GM12864 (cell line): ENCODE data around the gene TTC39C.

Experiments
- DNase-seq: peaks from one replicate; pipeline ENCODE4 v3.0.0-alpha.2; 2011; ENCODE audit warnings: low read depth
- H3K4me3 ChIP-seq: 2 replicates; pipeline ENCODE4 v1.5.1; 2011; ENCODE audit warnings: mild to moderate bottlenecking, low read depth, low read length, control low read depth
- TF ChIP-seq, protein P1 (sequence below): IDR thresholded peaks from 2 replicates; pipeline ENCODE4 v1.5.1; 2011; ENCODE audit warnings: low read depth, mild to moderate bottlenecking, moderate library complexity, low read length, control low read depth, inconsistent platforms; ENCODE audit errors: missing control alignments

TTC39C gene

DNA sequence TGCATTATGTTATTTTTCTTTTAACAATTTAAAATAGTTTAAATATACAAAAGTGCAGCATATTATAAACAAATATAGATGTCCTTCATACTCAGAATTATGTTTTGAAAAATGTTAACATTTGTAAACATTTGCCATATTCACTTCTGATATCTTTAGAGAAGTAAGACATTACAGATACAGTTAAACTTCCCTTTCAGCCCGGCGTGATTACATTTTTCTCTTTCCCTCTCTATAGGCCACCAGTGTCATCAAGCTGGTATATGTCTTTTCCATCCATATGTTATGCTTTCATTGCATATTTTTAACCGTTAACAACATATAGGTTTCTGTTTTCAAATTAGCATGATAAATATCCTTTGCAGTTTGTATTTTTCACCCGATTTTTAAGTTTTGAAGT, 27.1 kb downstream of the TTC39C start:
- TF ChIP-seq, protein P1, sequence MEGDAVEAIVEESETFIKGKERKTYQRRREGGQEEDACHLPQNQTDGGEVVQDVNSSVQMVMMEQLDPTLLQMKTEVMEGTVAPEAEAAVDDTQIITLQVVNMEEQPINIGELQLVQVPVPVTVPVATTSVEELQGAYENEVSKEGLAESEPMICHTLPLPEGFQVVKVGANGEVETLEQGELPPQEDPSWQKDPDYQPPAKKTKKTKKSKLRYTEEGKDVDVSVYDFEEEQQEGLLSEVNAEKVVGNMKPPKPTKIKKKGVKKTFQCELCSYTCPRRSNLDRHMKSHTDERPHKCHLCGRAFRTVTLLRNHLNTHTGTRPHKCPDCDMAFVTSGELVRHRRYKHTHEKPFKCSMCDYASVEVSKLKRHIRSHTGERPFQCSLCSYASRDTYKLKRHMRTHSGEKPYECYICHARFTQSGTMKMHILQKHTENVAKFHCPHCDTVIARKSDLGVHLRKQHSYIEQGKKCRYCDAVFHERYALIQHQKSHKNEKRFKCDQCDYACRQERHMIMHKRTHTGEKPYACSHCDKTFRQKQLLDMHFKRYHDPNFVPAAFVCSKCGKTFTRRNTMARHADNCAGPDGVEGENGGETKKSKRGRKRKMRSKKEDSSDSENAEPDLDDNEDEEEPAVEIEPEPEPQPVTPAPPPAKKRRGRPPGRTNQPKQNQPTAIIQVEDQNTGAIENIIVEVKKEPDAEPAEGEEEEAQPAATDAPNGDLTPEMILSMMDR: no peak
- no peak for DNase-seq

DNA sequence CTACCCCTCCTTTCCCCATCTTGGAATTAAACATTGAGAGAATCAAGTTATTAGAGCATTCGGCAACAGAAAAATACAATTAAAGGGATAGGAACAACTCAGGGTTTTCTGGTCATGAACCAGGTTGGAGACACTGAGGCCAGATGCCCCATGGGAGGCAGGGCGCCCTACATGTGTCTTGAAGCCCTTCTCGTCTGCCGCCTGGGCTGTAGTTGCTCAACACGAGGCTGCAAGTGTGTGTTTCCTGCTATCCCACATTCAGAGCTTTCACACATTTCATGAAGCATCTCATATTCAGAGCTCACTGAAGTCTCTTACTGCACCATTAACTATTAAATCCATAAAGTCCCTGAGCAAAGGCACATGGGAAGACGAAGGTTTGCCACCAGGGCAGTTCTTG, 28.8 kb downstream of the TTC39C start:
- no peak overlapping the region for H3K4me3 ChIP-seq
- TF ChIP-seq, protein P1: no peak
- no peak for DNase-seq

More for the DNA sequence above, 27.1 kb downstream of the TTC39C start:
- no peak overlapping the region for H3K4me3 ChIP-seq

DNA sequence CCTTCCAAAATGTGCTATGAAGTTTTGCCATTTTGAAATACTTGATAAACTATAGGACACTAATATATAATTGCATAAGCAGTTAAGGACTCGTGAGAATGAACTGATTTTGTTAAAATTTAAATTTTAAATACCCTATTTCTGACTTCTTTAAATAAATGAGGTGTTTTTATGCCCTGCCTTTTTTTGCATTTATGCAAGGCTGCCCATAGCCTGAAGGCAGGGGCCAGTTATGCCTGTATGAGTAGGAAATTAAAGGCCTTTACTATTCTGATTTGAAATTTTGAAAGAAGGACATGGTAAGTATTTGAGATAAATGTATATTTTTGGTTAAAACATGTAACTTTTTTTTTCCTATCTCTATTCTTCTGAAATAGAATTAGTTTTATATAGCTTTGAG, 33.7 kb downstream of the TTC39C start:
- DNase-seq: no peak

DNA sequence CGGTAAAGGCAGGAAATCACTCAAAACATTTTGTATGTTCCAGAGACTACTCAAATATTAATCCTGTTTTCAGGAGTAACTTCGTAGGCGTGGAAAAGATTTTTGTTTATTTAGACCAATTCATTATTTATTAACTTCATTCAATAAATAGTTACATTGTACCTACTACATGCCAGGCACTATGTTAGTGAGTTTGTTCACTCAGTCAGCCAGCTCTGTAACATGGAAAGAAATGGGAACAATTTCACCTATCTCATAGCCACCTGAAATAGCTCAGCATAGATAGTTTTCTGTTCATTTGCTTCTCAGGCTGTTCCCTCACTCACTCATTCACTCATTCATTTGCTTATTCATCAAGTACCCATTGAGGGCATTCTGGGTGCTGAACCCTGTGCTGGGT, 34.6 kb downstream of the TTC39C start:
- no peak for DNase-seq
- TF ChIP-seq, protein P1: no peak

More for the DNA sequence above, 33.7 kb downstream of the TTC39C start:
- H3K4me3 ChIP-seq: no peak overlapping the region
- TF ChIP-seq, protein P1: no peak

DNA sequence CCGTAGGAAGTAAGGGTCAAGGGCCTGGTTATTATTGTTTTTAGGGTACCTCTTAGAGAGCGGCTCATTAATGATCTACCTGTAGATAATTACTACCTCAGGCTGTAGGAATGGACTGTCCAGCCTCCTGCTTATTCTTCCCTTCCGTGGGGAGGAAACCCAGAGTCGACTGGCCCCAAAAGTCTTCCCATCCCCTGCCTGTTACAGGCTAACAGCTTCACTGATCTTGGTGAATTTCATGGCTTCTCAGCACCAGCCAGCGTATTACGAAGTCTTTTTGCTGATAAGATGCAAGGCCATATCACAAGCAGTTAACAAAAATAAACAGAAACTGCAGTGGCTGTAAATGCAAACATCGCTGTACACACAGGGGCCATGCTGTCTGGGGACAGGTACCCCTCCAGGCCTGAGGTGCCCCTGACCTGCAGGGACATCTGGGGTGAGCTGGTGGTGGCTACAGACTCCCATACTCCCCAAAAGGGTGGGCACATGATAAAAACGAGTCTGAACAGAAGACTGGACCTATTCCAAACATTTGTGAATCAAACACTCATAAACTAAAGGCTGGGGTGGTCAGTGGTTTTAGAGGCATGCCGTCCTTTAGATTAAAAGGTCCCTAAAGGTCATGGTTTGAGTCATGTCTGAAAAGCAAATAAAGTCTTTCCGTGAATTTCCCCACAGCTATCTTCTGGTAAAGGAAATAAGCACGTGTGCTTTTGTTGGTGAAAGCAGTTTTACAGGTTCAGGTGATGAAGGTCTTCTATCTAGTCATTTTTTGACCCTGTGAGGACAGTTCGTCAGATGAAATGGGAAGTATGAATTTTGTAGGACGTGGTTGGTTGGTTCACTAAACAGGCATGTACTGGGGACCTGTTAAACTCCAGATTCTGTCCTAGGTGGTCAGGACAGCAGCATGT, 36.7 kb downstream of the TTC39C start:
- peak; percentile 33 for DNase-seq
- TF ChIP-seq, protein P1: no peak
- no peak overlapping the region; the same call in 1 of the 2 replicates for H3K4me3 ChIP-seq

More for the DNA sequence above, 34.6 kb downstream of the TTC39C start:
- no peak overlapping the region for H3K4me3 ChIP-seq

DNA sequence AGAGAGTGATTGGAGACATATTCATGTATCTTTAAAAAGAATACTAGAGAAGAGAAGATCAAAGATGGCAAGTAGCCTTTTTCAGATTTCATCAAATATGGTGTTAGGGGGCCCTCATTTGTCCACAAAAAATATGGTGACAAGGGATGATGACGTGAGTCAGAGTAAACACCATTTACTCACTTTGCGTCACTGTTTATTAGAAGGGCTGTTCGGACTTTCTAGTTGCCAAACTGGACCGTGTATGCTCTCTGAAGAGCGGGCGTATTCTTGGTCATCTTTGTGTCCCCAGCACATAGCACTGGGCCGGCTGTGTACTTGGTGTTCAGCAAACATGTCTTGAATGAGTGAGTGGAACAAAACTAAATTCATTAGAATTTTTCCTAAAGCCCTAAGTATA, 37.5 kb downstream of the TTC39C start:
- TF ChIP-seq, protein P1: no peak
- no peak overlapping the region for H3K4me3 ChIP-seq
- DNase-seq: no peak
